Measurements from ENCODE around the gene BTBD1. TPM values are rescaled to one million over a fixed set of nuclear protein-coding genes. Genes with fewer than 3 reads are reported as not detected.

Gene BTBD1
- 62.5 TPM for polyA plus RNA-seq (2013)

DNA sequence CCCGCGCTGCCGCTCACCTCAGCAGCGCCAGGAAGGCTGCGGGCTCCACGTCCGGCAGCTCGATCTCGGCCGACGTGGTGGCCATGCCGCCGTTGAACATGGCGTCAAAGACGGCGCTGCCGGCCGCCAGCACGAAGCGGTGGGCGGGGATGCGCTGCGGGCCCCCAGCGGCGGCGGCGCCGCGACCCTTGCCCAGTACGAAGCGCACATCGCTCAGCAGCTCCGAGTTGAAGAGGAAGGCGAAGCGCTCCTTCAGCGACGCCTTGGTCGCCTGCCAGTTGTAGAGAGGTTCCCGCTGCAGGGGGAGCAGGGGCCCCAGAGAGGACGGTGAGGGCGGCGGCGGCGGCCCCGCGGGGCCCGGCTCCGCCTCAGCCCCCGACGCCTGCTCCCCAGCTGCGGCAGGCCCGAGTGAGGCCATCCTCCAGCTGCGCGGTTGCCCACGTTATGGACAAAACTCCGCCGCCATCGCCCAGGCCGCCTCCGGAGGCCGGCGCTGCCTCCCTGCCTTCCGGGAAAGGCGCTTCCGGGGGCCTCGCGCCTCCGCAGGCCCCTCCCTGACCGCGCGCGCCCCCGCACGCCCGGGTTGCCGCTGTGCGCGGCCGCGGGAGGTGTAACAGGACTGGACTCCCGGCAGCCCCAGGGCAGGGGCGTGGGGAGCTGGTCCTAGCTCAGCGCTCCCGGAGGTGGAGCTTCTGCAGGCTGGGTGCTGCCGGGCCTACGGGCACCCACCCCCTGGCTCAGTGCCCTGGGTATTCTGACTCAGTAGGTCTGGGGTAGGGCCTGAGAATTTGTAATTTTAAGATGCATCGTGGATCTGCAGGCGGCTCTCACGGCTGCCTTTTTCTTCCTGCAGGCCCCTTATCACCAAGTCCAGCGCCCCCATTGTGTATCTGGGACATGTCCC is at the start of gene BTBD1:
Gene BTBD1, minus strand, starts transcription at position 519 of the 904 bp plus-strand sequence. Its CDS starts 101 bp downstream, at position 418.
- ChIA-PET CTCF (interaction anchor here (0.9 to 2.1 kb wide), 6 partner anchors 14 to 128 kb away, joined by 3 to 7 read pairs (median 4); no protein-coding TSS in a partner anchor), POLR2A (interaction anchor here (0.6 to 2.5 kb wide), 4 partner anchors 9 to 205 kb away, joined by 3 to 14 read pairs (median 4); partner anchors contain the start of gene TM6SF1)
- Histone ChIP-seq H3K9me3 (ENCODE audit: control extremely low read depth in 1 of 5, control insufficient read depth in 4 of 5, insufficient read depth in 2 of 5, low read depth in 1 of 5, low read length in 4 of 5) (no peaks in the 10 kb centered on the region), H3K36me3 (ENCODE audit: control insufficient read depth in 4 of 4, insufficient read depth in 4 of 4, low read length in 3 of 4) (peaks cover 0 to 7% (median 0%) of the 10 kb centered on the region in 4 experiments), H3K4me1 (ENCODE audit: control extremely low read depth in 1 of 4, control insufficient read depth in 4 of 4, insufficient read depth in 4 of 4, low read length in 3 of 4) (peaks cover 28 to 53% (median 43%) of the 10 kb centered on the region in 4 experiments), H3K4me3 (ENCODE audit: control insufficient read depth in 1 of 7, extremely low read depth in 1 of 7, insufficient read depth in 4 of 7, low read depth in 2 of 7, low read length in 6 of 7) (peak within 1 kb of the TSS; percentile 71 to 98 (median 91)), H3K27me3 (replicated peaks in 2 of 5; ENCODE audit: control insufficient read depth in 4 of 5, insufficient read depth in 5 of 5, low read length in 4 of 5) (no peaks in the 10 kb centered on the region), H3K27ac (ENCODE audit: insufficient read depth in 1 of 2, low read depth in 1 of 2, low read length in 2 of 2, poor library complexity in 1 of 2, severe bottlenecking in 2 of 2) (peak within 1 kb of the TSS; percentile 64 to 86)
- DNase-seq = peak; percentile 77 to 86 (median 78)
- WGBS (ENCODE audit: insufficient coverage) = 0% methylated on average over 81 of the region's 90 CpGs

DNA sequence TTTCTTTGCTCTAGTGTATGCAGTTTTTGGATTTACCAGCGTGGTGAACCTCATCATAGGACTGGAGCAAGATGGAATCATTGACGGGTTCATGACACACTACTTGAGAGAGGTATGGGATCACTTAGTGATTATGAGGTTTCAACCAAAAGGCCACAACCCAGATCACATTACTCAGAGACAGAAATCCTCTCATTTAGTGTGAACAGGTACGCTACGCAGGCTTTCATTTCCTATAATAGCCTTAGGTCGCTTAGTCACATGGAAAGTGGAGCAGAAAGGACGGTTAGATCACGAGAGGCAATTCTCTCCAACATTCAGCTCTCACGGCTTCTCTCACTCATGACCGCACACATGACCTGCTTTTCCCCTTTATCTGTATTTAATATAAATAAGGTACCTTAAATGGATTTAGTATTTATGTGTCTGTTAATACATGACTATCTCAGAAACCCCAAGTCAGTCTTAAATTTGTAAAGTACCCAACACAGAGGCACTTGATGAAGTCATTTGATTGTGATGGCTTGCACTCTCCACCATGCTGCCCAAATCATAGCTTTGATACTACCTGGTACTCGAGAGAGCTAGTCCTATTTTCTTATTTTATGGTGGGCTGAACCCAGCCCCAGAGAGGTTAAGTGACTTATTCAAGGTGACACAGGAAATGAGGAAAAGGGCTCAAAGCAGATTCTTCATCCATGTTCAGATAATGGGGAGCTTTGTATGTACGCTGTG is 48.9 kb upstream of the BTBD1 start:
- Histone ChIP-seq H3K9me3 (ENCODE audit: control extremely low read depth in 1 of 5, control insufficient read depth in 4 of 5, insufficient read depth in 2 of 5, low read depth in 1 of 5, low read length in 4 of 5) (no peaks in the 10 kb centered on the region), H3K27ac (ENCODE audit: insufficient read depth in 1 of 2, low read depth in 1 of 2, low read length in 2 of 2, poor library complexity in 1 of 2, severe bottlenecking in 2 of 2) (no peak overlapping the region), H3K4me3 (ENCODE audit: control insufficient read depth in 1 of 7, extremely low read depth in 1 of 7, insufficient read depth in 4 of 7, low read depth in 2 of 7, low read length in 6 of 7) (no peak overlapping the region), H3K27me3 (replicated peaks in 2 of 5; ENCODE audit: control insufficient read depth in 4 of 5, insufficient read depth in 5 of 5, low read length in 4 of 5) (no peaks in the 10 kb centered on the region), H3K36me3 (ENCODE audit: control insufficient read depth in 4 of 4, insufficient read depth in 4 of 4, low read length in 3 of 4) (peaks cover 0 to 7% (median 0%) of the 10 kb centered on the region in 4 experiments), H3K4me1 (ENCODE audit: control extremely low read depth in 1 of 4, control insufficient read depth in 4 of 4, insufficient read depth in 4 of 4, low read length in 3 of 4) (no peaks in the 10 kb centered on the region)
- 100% methylated on average over 7 of the region's 11 CpGs for WGBS (ENCODE audit: insufficient coverage)
- POLR2A ChIA-PET = no interaction called here
- CTCF ChIA-PET = no interaction called here
- DNase-seq = no peak

DNA sequence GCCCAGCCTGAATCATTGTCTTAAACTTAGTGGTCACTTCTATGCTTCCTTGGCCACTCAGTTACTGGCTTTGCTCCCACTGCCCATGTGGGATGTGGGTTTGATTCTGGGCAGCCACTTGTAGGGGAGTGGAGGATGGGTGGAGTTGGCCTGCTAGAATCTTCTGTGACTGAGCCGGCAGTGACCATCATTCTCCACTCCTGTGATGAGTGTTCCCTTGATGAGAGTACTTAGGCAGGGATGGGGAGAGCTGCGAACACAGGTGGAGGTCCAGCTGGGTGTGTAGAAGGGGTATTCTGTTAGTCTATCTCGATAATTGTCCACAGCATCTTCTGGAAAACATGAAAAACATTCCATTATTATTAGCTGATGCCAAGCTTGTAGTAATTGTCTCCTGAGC is 48.4 kb upstream of the BTBD1 start:
- Histone ChIP-seq H3K4me3 (ENCODE audit: control insufficient read depth in 1 of 7, extremely low read depth in 1 of 7, insufficient read depth in 4 of 7, low read depth in 2 of 7, low read length in 6 of 7) (no peak overlapping the region), H3K27me3 (replicated peaks in 2 of 5; ENCODE audit: control insufficient read depth in 4 of 5, insufficient read depth in 5 of 5, low read length in 4 of 5) (no peaks in the 10 kb centered on the region), H3K9me3 (ENCODE audit: control extremely low read depth in 1 of 5, control insufficient read depth in 4 of 5, insufficient read depth in 2 of 5, low read depth in 1 of 5, low read length in 4 of 5) (no peaks in the 10 kb centered on the region), H3K27ac (ENCODE audit: insufficient read depth in 1 of 2, low read depth in 1 of 2, low read length in 2 of 2, poor library complexity in 1 of 2, severe bottlenecking in 2 of 2) (no peak overlapping the region), H3K4me1 (ENCODE audit: control extremely low read depth in 1 of 4, control insufficient read depth in 4 of 4, insufficient read depth in 4 of 4, low read length in 3 of 4) (no peaks in the 10 kb centered on the region), H3K36me3 (ENCODE audit: control insufficient read depth in 4 of 4, insufficient read depth in 4 of 4, low read length in 3 of 4) (peaks cover 0 to 7% (median 0%) of the 10 kb centered on the region in 4 experiments)
- 100% methylated on average over 1 of the region's 3 CpGs for WGBS (ENCODE audit: insufficient coverage)
- ChIA-PET CTCF (no interaction called here), POLR2A (no interaction called here)
- no peak for DNase-seq

DNA sequence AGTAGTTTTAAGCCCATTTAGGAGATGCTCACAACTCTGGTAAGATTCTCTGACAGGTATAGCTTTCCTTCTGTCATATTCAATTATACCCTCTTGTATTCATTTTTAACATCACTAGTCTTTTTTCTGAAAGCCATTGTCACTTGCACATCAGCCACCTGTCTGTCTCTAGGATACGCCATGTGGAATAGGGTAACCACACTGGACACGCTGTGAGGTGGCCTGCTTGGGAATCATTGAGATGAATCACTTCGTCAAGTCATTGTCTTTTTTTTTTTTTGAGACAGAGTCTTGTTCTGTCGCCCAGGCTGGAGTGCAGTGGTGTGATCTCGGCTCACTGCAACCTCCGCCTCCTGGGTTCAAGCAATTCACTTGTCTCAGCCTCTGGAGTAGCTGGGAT is 47.8 kb upstream of the BTBD1 start:
- ChIA-PET CTCF (interaction anchor here (0.8 kb wide), 1 partner anchor 13 kb away, joined by 4 read pairs; no protein-coding TSS in a partner anchor), POLR2A (no interaction called here)
- Histone ChIP-seq H3K27ac (ENCODE audit: insufficient read depth in 1 of 2, low read depth in 1 of 2, low read length in 2 of 2, poor library complexity in 1 of 2, severe bottlenecking in 2 of 2) (no peak overlapping the region), H3K36me3 (ENCODE audit: control insufficient read depth in 4 of 4, insufficient read depth in 4 of 4, low read length in 3 of 4) (peaks cover 0 to 7% (median 0%) of the 10 kb centered on the region in 4 experiments), H3K4me3 (ENCODE audit: control insufficient read depth in 1 of 7, extremely low read depth in 1 of 7, insufficient read depth in 4 of 7, low read depth in 2 of 7, low read length in 6 of 7) (no peak overlapping the region), H3K4me1 (ENCODE audit: control extremely low read depth in 1 of 4, control insufficient read depth in 4 of 4, insufficient read depth in 4 of 4, low read length in 3 of 4) (peaks cover 0 to under 1% (median 0%) of the 10 kb centered on the region in 4 experiments), H3K9me3 (ENCODE audit: control extremely low read depth in 1 of 5, control insufficient read depth in 4 of 5, insufficient read depth in 2 of 5, low read depth in 1 of 5, low read length in 4 of 5) (no peaks in the 10 kb centered on the region), H3K27me3 (replicated peaks in 2 of 5; ENCODE audit: control insufficient read depth in 4 of 5, insufficient read depth in 5 of 5, low read length in 4 of 5) (no peaks in the 10 kb centered on the region)
- WGBS (ENCODE audit: insufficient coverage) = 100% methylated on average over 6 of the region's 6 CpGs
- no peak for DNase-seq

DNA sequence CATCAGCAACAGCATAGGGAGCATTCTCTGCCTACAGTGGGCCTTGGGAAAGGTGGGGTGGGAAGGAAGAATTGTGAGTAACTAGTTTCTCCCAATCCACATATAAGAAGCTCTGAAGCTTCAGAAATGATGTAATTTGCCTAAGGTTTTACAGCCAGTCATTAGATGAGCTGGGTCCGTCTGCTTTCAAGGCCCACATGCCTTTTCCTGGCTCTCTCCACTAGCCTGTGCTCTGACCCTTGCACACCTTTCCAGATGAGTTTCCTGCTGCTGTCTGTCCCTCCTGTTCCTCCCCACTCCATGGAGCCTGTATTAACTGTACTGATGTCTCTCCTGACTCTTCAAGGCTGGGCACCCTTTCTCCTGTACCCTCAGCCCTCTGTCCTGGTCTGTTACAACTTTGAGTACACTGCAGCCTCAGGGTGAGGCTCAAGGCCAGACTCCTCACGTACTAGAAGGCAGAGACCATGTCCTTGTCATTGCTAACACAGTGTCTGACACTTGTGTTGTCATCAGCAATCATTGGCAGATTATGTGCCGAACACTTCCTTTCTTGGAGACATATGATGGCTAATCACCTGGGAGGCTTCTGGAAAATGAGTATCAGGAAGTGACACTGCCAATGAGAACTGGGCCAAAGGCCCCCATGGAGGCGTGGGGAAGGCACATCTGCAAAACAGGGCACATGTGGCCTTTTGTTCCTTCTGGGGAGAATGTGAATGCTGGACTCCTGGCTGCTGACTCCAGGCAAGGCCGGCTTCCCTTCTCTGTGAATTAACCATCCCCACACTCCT is 47.0 kb upstream of the BTBD1 start:
- H3K4me1 ChIP-seq (ENCODE audit: control extremely low read depth in 1 of 4, control insufficient read depth in 4 of 4, insufficient read depth in 4 of 4, low read length in 3 of 4) = peaks cover 2 to 9% (median 5%) of the 10 kb centered on the region in 4 experiments
- ChIA-PET POLR2A (interaction anchor here (0.6 kb wide), 1 partner anchor 22 kb away, joined by 3 read pairs; no protein-coding TSS in a partner anchor), CTCF (interaction anchor here (0.8 kb wide), 1 partner anchor 13 kb away, joined by 4 read pairs; no protein-coding TSS in a partner anchor)
- no peaks in the 10 kb centered on the region for H3K27me3 ChIP-seq (replicated peaks in 2 of 5; ENCODE audit: control insufficient read depth in 4 of 5, insufficient read depth in 5 of 5, low read length in 4 of 5)
- no peaks in the 10 kb centered on the region for H3K9me3 ChIP-seq (ENCODE audit: control extremely low read depth in 1 of 5, control insufficient read depth in 4 of 5, insufficient read depth in 2 of 5, low read depth in 1 of 5, low read length in 4 of 5)
- no peak overlapping the region for H3K27ac ChIP-seq (ENCODE audit: insufficient read depth in 1 of 2, low read depth in 1 of 2, low read length in 2 of 2, poor library complexity in 1 of 2, severe bottlenecking in 2 of 2)
- WGBS (ENCODE audit: insufficient coverage) = 94% methylated on average over 4 of the region's 5 CpGs
- DNase-seq = no peak
- no peak overlapping the region for H3K4me3 ChIP-seq (ENCODE audit: control insufficient read depth in 1 of 7, extremely low read depth in 1 of 7, insufficient read depth in 4 of 7, low read depth in 2 of 7, low read length in 6 of 7)
- peaks cover 0 to 7% (median 0%) of the 10 kb centered on the region in 4 experiments for H3K36me3 ChIP-seq (ENCODE audit: control insufficient read depth in 4 of 4, insufficient read depth in 4 of 4, low read length in 3 of 4)

DNA sequence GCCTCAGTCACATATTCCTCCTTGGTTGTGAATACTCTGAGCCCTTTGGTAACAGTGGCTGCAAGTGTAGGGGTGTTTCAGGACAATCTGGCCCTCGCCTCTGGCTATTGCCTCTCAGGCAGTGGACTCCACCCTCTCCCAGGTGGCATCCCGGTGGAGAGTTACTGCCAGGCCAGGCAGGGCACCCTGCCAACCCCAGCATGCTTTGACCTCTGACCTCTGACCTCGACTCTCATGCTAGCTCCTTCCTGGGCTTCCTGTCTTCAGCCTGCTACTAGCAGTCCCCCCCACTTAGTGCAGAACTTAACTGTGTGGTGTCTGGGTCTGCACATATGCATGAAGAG is 45.9 kb upstream of the BTBD1 start:
- no peaks in the 10 kb centered on the region for H3K9me3 ChIP-seq (ENCODE audit: control extremely low read depth in 1 of 5, control insufficient read depth in 4 of 5, insufficient read depth in 2 of 5, low read depth in 1 of 5, low read length in 4 of 5)
- peaks cover 0 to 7% (median 0%) of the 10 kb centered on the region in 4 experiments for H3K36me3 ChIP-seq (ENCODE audit: control insufficient read depth in 4 of 4, insufficient read depth in 4 of 4, low read length in 3 of 4)
- H3K27me3 ChIP-seq (replicated peaks in 2 of 5; ENCODE audit: control insufficient read depth in 4 of 5, insufficient read depth in 5 of 5, low read length in 4 of 5) = peaks cover 0 to 4% (median 0%) of the 10 kb centered on the region in 5 experiments
- no peak for DNase-seq
- ChIA-PET CTCF (interaction anchor here (0.7 to 0.8 kb wide), 2 partner anchors 16 to 102 kb away, joined by 3 to 5 read pairs; partner anchors contain the start of gene C15orf40), POLR2A (interaction anchor here (0.6 kb wide), 1 partner anchor 72 kb away, joined by 3 read pairs; no protein-coding TSS in a partner anchor)
- H3K4me1 ChIP-seq (ENCODE audit: control extremely low read depth in 1 of 4, control insufficient read depth in 4 of 4, insufficient read depth in 4 of 4, low read length in 3 of 4) = peaks cover 5 to 18% (median 17%) of the 10 kb centered on the region in 4 experiments
- WGBS (ENCODE audit: insufficient coverage) = 80% methylated on average over 2 of the region's 3 CpGs
- no peak overlapping the region for H3K4me3 ChIP-seq (ENCODE audit: control insufficient read depth in 1 of 7, extremely low read depth in 1 of 7, insufficient read depth in 4 of 7, low read depth in 2 of 7, low read length in 6 of 7)
- no peak overlapping the region for H3K27ac ChIP-seq (ENCODE audit: insufficient read depth in 1 of 2, low read depth in 1 of 2, low read length in 2 of 2, poor library complexity in 1 of 2, severe bottlenecking in 2 of 2)
